Stimulated activated CD8-positive, alpha-beta memory T cell treated with anti-CD3 and anti-CD28 coated beads, Interleukin-15, amount 100 ng/mL, for 1 hour (primary cell): ENCODE data around the gene SLC2A10.
"Not testable (repeated sequence)": the region's sequence is repeated elsewhere in the genome, so short reads cannot be mapped to it uniquely, and the experiment has no call there.

Experiments
- DNase-seq: peaks from one replicate; pipeline ENCODE4 v3.0.0-alpha.2; 2020; ENCODE audit warnings: low read depth

The SLC2A10 gene

GRCh38 chr20:46709459-46710152 is at the start of gene SLC2A10:
TSS of gene SLC2A10 (plus strand) at chr20:46709649. CDS start at chr20:46709737, 88 bp downstream.
- DNase-seq: no peak

GRCh38 chr20:46660487-46660886 is 49.0 kb upstream of the SLC2A10 start:
- no peak for DNase-seq

DNA sequence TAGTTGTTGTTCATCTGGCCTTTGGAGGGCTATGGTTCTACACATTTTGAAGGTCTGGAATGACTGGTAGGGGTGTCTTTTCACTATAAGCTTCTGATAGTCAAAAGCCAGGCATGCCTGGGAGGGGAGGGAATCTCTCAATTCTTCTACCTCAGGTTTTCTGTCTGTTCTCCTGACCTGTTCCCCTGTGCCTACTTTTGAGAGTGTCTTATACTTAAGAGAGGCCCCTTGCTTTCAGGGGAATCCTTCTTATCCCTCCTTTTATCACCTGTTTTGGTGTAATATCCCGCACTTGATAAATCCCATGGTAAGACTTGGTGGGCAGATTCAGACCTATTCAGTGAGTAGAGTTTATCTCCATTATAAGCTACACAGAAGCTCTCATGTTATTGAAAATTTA is 47.8 kb upstream of the SLC2A10 start:
- no peak for DNase-seq

DNA sequence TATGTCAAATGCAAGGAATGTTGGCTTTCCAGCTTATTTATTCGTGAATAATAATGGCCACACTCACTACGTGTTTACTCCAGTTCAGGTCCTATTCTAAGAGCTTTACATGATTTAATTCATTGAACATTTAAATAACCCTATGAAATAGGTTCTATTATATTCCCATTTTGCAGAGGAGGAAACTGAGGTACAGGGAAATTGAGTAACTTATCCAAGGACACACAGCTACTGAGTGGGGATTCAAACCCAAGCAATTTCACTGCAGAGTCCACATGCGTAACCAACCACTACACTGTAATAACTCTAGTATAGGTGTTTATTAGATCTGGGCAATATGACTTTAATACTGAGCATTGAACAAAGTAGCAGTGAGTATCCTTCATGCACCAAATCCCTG is 45.9 kb upstream of the SLC2A10 start:
- no peak for DNase-seq

- DNase-seq: no peak
Measured at GRCh38 chr20:46665602-46666001, 43.8 kb upstream of the SLC2A10 start.

DNA sequence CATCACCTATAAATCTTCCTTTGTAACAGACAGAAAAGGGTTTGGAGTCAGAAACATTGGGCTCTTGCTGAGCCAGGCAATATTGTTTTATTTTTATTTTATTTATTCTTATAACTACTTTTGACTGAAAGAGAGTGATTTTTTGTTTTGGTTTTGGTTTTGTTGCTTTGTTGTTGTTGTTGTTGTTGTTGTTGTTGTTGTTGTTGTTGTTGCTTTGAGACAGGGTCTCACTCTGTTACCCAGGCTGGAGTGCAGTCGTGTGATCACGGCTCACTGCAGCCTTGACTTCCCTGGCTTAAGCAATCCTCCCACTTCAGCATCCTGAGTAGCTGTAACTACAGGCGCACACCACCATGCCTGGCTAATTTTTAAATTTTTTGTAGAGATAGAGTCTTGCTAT is 43.1 kb upstream of the SLC2A10 start:
- no peak for DNase-seq

GRCh38 chr20:46666818-46667515 is 42.5 kb upstream of the SLC2A10 start:
- no peak for DNase-seq

- no peak for DNase-seq
Measured at GRCh38 chr20:46670228-46670584, 39.2 kb upstream of the SLC2A10 start.

GRCh38 chr20:46670585-46671584 is 38.6 kb upstream of the SLC2A10 start:
- DNase-seq: no peak

GRCh38 chr20:46671866-46672542 is 37.4 kb upstream of the SLC2A10 start:
- no peak for DNase-seq

GRCh38 chr20:46672543-46673148 is 36.8 kb upstream of the SLC2A10 start:
- DNase-seq: no peak

- no peak for DNase-seq
Measured at GRCh38 chr20:46673394-46674252, 35.8 kb upstream of the SLC2A10 start.

DNA sequence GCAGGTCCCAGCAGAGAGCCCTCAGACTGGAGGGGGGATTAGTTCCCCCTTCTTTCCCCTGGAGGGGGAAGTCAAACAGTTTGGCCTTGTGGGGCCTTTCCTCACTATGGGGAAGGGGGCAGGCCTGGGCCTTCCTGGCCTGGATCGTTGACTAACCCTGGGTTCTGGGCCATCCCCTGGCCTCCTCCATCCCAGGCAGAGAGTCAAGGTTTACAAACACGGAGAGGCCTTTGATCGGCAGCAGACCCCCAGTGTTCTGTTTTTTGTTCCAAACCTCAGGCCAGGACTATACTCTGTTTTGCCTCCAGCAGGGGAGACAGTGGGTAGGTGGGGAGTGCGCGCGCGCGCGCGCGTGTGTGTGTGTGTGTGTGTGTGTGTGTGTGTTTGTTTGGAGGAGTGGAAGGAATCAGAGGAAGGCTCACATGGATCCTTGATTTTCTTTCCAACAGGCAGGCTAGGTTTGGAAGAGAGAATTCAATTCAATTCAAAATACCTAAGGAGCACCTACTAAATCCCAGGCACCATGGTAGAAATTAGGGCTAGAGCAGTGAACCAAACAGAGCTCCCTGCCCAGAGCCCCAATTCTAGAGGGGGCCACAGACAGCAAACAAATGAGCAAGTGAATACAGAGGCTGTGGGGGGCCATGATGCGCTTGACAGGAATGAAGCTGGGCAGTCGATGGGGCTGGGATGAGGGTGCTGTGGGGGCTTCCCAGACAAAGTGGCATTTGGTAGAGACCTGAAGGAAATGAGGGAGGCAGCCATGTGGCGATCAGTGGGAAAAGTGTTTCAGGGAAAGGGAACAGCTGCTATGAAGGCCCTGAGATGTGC is 35.0 kb upstream of the SLC2A10 start:
- DNase-seq: no peak

DNA sequence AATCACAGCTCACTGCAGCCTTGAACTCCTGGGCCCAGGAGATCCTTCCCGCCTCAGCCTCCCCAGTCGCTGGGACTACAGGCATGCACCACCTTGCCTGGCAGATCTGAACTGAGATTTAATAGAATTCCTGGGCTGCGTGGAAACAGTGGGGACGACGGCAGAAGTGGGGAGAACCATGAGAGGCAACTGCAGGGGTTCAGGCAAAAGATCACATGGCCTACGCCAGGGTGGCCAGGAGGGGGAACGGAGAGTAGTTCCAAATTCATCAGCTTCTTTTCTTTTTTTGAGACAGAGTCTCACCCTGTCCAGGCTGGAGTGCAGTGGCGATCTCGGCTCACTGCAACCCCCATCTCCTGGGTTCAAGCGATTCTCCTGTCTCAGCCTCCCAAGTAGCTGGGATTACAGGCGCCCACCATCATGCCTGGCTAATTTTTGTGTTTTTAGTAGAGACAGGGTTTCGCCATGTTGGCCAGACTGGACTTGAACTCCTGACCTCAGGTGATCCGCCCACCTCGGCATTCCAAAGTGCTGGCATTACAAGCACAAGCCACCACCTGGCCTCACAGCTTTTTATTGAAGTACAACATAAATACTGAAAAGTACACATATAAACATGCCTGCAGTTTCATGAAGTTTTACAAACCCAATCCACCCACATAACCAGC is 32.7 kb upstream of the SLC2A10 start:
- not testable (repeated sequence) for DNase-seq

- no peak for DNase-seq
Measured at GRCh38 chr20:46677608-46678007, 31.8 kb upstream of the SLC2A10 start.

- no peak for DNase-seq
Measured at GRCh38 chr20:46678516-46678915, 30.9 kb upstream of the SLC2A10 start.

- DNase-seq: no peak
Measured at GRCh38 chr20:46680684-46681031, 28.8 kb upstream of the SLC2A10 start.

- peak; percentile 55 for DNase-seq
Measured at GRCh38 chr20:46681032-46681854, 28.2 kb upstream of the SLC2A10 start.
